ENCODE measurements around the gene NPRL2. TPM values are rescaled to one million over a fixed set of nuclear protein-coding genes. Genes with fewer than 3 reads are reported as not detected.

The NPRL2 gene
- total and polyA plus RNA-seq, 2 of the 13 experiments (the other 11 are each of a cell fraction or from before 2014, with no cell fraction given): 30.6 to 51.4 TPM

GRCh38 chr3:50380405-50381085 lies 30.0 kb upstream of the NPRL2 start:
- no peak overlapping the region for H3K9ac ChIP-seq (ENCODE audit: insufficient read depth, low read depth, low read length)
- intact Hi-C loops (cut with micrococcal nuclease; ENCODE audit: unreplicated experiment) (no loop called here), in situ Hi-C loops (cut with HindIII; ENCODE audit: extremely low pct_ligation_motif_present, low pct_unique_long_range_greater_than_20kb) (no loop called here)
- no peak overlapping the region for H2AFZ ChIP-seq (ENCODE audit: low read length)
- no peak overlapping the region for H3K4me2 ChIP-seq (ENCODE audit: low read depth, low read length)
- no peak overlapping the region for H3K27ac ChIP-seq (ENCODE audit: extremely low read length, insufficient read depth, low read length)
- ChIA-PET CTCF (ENCODE audit: low intra/inter-chr PET ratio, low total read pairs) (no interaction called here), POLR2A (no interaction called here)
- no peak overlapping the region for H3K4me3 ChIP-seq (replicated peaks in 1 of 3; ENCODE audit: insufficient read depth in 1 of 3, low read depth in 2 of 3, low read length in 3 of 3)
- no TSS peak for BruUV-seq (replicated peaks)
- no peaks in the 10 kb centered on the region for H3K9me3 ChIP-seq (ENCODE audit: low read length)
- no peaks in the 10 kb centered on the region for H3K36me3 ChIP-seq (replicated peaks in 1 of 2; ENCODE audit: control insufficient read depth in 1 of 2, insufficient read depth in 2 of 2, low read length in 2 of 2)
- no peak for ATAC-seq
- peaks cover 12 to 38% of the 10 kb centered on the region in 2 experiments; a peak in 4 of 5 replicates for H3K27me3 ChIP-seq (ENCODE audit: control insufficient read depth in 1 of 2, insufficient read depth in 2 of 2, low read length in 2 of 2)
- FAIRE-seq: no peak
- no peaks in the 10 kb centered on the region for H3K79me2 ChIP-seq (ENCODE audit: insufficient read depth, low read length)
- peaks cover 16% of the 10 kb centered on the region for H3K4me1 ChIP-seq (ENCODE audit: insufficient read depth, low read length)
- 25% methylated on average over 13 of the region's 17 CpGs for WGBS (ENCODE audit: low lambda C conversion rate)
- TF ChIP-seq HNRNPK (IDR thresholded peaks at IDR 0.05; ENCODE audit: low read depth, low read length, poor library complexity, severe bottlenecking): no peak
- no peak for TF ChIP-seq MLX (CRISPR knock-in tag; IDR thresholded peaks at IDR 0.05)
- TF ChIP-seq SRSF9 (IDR thresholded peaks at IDR 0.05; ENCODE audit: borderline replicate concordance, insufficient read depth, low read depth, low read length, poor library complexity, severe bottlenecking): no peak
- TF ChIP-seq ZSCAN5A (CRISPR knock-in tag; IDR thresholded peaks at IDR 0.05; ENCODE audit: borderline replicate concordance): no peak
- no peak for TF ChIP-seq ZNF564 (CRISPR knock-in tag; IDR thresholded peaks at IDR 0.05)
- no peak for TF ChIP-seq SMARCC2 (IDR thresholded peaks at IDR 0.05)
- no peak for TF ChIP-seq ZNF33A (CRISPR knock-in tag; IDR thresholded peaks at IDR 0.05; ENCODE audit: borderline replicate concordance)
- no peak for TF ChIP-seq FOXM1 (CRISPR knock-in tag; IDR thresholded peaks at IDR 0.05)
- TF ChIP-seq USF2 (IDR thresholded peaks at IDR 0.05; ENCODE audit: low read depth, low read length): no peak
- TF ChIP-seq USF2 (CRISPR knock-in tag; IDR thresholded peaks at IDR 0.05; ENCODE audit: borderline replicate concordance): no peak
- TF ChIP-seq CSRNP1 (CRISPR knock-in tag; IDR thresholded peaks at IDR 0.05): no peak
- no peak for TF ChIP-seq NR0B2 (CRISPR knock-in tag; IDR thresholded peaks at IDR 0.05)
- DNase-seq (ENCODE audit: low spot score): no peak
- H4K20me1 ChIP-seq (ENCODE audit: insufficient read depth, low read length): no peaks in the 10 kb centered on the region

All from HepG2 (cell line).